GM19035 (cell line): ENCODE data around the gene BICC1.
"Not testable (repeated sequence)": the region's sequence is repeated elsewhere in the genome, so short reads cannot be mapped to it uniquely, and the experiment has no call there.

ENCODE experiments used
- ATAC-seq: cut with Tn5 transposase; IDR thresholded peaks from one replicate; pipeline ENCODE4 v1.9.1; 2021; ENCODE audit not compliant: unreplicated experiment

BICC1 gene

DNA sequence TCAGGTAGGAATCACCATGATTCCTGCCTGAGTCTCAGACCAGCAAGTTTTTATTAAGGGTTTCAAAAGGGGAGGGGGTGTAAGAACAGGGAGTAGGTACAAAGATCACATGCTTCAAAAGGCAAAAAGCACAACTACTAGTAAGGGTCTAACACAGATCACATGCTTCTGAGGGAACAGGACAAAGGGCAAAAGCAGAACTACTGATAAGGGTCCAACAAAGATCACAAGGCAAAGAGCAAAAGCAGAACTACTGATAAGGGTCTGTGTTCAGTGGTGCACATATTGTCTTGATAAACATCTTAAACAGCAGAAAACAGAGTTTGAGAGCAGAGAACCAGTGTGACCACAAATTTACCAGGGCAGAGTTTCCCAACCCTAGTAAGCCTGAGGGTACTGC, 84.5 kb downstream of the BICC1 start:
- ATAC-seq, result not testable (repeated sequence)

- ATAC-seq, result no peak
These were observed 87.4 kb downstream of the BICC1 start for GRCh38 chr10:58599927-58600553.

GRCh38 chr10:58608351-58608750, 95.7 kb downstream of the BICC1 start:
- ATAC-seq, result no peak

DNA sequence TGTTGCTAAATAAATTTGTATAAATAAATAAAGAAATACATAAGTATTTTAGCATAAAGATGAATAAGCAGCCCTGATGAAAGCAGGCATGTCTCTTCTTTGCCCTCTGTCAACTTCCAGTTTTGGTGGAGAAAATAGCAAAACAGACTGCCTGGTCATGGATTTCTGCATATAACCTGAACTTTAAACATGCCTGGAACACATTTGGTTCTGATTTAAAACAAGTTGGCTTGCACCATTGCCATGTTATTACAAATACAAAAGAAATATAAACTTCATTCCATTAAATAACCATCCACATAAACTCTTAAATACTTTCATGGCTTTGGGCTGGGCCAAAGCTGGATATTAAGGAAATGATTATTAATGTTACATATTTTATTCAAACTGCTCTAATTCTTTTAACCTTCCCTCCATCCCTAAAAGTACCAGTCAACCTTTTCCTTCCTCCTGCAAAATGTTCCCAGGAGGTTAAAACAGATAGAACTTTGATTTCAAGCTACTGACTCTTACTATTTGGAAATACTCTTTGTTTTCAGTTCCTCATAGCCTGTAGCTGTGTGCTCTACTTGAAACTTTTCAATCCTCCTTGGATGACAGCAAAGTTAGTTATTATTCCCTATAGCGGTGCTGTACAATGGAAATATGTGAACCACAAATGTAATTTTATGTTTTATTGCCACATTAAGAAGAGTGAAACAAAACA, 96.3 kb downstream of the BICC1 start:
- no peak for ATAC-seq

- no peak for ATAC-seq
These were observed 97.0 kb downstream of the BICC1 start for GRCh38 chr10:58609532-58610150.

DNA sequence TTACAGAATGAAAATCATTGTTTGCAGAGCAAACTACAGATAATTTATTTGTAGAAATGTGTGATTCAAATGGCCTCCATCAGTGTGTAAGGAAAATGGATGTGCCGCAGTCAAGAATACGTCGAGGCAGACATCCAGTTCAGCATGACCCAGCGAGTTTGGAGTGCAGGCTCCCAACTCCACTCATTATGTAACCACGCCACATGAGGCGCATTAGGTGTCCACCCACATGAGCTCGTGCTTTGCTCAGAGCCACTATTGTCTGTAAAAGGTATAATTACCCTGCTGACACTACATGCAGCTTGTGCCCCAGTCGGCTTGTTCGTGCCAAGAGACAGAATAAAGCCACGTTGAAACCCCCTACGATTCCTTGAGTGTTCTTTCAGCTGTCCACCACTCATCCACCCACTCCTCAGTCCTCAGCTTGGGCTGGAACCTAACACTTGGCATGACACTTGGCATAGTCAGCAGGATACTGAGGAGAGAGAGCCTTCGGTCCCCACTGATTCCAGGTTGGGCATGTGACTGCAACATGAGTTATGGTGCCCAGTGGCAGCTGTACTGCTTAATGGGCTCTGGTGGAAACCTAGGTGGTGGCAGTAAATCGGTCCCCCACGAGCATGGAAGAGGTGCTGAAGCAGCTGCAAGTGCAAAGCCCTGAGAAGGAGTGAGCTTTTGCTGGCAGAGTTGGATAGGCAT, 102.7 kb downstream of the BICC1 start:
- ATAC-seq, result no peak

- no peak for ATAC-seq
These were observed 105.5 kb downstream of the BICC1 start for GRCh38 chr10:58618158-58618676.

GRCh38 chr10:58621379-58622077, 108.9 kb downstream of the BICC1 start:
- ATAC-seq, result no peak

GRCh38 chr10:58622246-58622645, 109.6 kb downstream of the BICC1 start:
- no peak for ATAC-seq

DNA sequence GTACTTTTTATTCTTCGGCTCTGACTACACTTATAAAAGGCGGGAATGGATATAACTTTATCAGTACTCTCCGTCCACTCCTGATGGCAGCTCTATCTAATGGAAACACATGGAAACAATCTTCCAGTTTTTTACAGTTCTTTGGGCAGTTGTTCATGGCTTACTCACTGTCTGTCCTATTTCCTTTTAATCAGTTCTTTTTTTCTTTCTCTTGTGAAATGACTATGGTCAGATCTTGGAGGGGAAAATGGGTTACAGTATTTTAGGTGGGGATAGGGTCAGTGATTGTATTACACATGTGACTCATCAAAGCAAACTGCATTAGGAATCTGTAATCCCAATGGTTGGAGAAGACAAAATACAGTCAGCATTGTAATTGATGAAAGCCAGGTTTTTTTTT, 112.4 kb downstream of the BICC1 start:
- ATAC-seq, result no peak

GRCh38 chr10:58627392-58627791, 114.7 kb downstream of the BICC1 start:
- no peak for ATAC-seq

DNA sequence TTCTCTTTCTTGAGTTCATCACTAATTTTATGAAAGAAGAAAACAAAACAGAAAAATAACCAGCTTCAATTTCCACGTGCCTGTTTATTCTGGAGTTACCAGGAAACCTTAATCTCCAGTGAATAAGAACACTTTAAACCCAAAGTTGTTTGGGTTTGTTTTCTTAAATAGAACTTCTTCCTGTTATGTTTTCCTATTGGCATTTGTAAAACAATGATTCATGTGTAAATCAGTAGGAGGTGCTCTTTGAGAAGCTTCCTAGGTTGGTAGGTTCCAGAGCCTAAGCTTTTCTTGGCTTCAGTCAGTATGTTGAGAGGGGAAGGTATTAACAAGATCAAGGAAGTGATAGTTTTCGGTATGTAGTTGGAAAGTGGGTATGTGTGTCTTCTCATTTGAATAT, 119.0 kb downstream of the BICC1 start:
- ATAC-seq, result no peak

DNA sequence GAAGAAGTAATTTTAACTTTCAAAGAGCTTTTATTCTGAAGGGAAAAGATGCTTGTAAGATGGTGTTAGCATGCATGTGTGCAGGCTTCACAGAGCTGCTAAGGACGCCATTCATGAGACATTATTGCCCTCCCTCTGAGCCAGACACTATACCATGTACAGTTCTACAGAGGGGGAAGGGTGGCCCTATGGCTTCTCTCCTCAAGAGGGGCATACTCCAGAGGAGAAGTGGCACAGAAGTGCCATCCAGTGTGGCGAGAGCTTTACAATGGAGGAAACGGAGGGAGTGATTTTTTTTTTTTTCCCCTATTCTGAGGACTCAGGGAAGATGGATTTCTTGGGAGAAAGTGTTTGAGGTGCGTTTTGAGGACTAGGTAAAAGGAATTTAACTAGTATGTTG, 119.5 kb downstream of the BICC1 start:
- ATAC-seq, result no peak

DNA sequence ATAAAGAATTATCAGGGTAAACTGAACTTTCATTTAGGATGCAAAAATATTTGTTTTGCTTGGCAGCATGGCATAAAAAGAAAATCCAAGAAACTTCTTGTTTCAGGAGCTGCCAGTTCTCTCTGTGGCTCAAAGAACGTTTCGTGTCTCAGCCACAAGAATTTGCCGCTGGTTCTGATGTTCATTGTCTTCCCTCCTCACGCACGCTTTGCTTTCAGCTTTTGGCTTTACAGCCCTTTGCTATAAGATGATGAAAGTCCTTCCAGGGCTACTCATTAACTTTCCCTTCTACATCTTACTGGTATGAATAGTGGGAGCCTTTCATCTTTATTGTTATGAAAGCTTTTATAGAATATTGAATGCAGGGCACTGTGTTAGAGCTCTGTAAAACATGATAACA, 124.7 kb downstream of the BICC1 start:
- no peak for ATAC-seq

DNA sequence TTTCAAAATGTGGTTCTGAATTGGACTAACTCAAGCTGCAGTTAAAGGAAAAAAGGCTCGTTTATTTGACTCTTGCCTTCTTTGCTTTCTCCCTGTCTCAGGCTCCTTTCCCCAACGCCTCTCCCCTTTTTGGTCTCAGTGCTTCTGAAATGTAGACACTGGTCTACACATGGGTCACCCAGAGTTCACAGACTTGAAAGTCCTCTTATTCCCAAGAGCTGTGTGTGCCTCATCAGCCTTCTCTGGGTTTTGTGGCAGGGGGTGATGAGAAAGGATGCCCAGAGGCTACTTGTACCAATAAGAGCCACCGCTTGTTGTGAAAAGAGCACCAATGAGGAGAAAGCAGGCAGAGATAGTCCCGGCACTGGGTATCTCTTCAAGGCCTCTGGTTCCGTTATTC, 125.7 kb downstream of the BICC1 start:
- ATAC-seq, result no peak

DNA sequence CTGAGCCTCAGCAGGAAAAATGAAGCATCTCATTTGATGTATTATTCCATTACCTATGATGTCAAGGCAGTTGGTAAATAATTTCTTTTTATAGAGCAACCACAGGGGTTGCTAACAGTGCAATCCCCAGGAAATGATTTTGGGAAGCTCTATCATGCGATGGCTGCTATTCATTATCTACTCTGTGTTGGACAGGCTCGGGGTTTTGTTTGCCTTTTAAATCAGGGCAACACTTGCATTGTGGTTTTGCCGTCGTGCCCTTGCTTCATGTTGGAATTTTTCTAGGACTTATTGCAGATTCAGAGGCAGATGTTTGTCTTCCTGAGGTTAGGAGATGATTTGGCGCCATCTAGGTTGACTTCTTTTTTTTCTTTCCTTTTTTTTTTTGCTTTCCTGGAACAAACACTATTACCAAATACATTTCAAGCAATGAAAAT, 128.4 kb downstream of the BICC1 start:
- ATAC-seq, result no peak

GRCh38 chr10:58641708-58642107, 129.0 kb downstream of the BICC1 start:
- no peak for ATAC-seq

DNA sequence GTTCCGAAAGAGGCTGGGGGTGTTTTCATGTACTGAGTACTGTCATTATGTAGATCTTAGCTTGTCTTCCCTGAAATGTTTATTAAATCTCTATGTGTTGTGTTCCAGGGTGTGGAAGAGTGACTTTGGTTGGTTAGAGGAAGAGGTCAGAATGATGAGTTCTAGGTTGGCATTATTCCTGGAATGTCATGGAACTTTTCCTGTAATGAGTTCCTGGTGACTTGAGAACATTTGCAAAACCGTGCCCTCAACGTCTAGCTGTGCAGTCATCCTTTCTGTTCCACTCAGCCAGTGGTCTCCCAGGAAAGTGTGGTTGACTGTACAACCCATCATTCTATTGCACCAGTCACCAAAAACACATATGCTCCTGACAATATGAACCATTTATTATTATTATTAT, 129.6 kb downstream of the BICC1 start:
- ATAC-seq, result no peak

GRCh38 chr10:58642916-58643428, 130.3 kb downstream of the BICC1 start:
- ATAC-seq, result no peak

GRCh38 chr10:58644311-58644710, 131.6 kb downstream of the BICC1 start:
- no peak for ATAC-seq
